Measurements from ENCODE around the gene ARID1B. TPM values are rescaled to one million over a fixed set of nuclear protein-coding genes. Genes with fewer than 3 reads are reported as not detected.
A peak's percentile ranks its signal among the peaks of the same experiment; 100 is the strongest.

ARID1B gene
- total RNA-seq, 2 experiments from 2014 or later: 90.1 to 164 TPM

DNA sequence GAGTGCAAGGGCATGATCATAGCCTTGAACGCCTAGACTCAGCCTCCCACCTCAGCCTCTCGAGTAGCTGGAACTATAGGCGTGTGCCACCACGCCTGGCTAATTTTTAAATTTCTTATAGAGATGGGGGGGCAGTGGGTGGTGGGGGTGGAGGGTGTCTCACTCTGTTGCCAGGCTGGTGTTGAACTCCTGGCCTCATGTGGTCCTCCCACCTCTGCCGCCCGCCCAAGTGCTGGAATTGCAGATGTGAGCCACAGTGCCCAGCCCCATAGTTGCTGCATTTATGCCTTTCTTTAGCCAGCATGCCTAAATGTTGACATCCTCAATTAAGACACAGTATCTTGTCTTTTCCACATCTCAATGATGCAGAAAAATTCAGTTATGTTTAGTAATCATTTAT, 171.1 kb downstream of the ARID1B start:
- TF ChIP-seq, protein P1, sequence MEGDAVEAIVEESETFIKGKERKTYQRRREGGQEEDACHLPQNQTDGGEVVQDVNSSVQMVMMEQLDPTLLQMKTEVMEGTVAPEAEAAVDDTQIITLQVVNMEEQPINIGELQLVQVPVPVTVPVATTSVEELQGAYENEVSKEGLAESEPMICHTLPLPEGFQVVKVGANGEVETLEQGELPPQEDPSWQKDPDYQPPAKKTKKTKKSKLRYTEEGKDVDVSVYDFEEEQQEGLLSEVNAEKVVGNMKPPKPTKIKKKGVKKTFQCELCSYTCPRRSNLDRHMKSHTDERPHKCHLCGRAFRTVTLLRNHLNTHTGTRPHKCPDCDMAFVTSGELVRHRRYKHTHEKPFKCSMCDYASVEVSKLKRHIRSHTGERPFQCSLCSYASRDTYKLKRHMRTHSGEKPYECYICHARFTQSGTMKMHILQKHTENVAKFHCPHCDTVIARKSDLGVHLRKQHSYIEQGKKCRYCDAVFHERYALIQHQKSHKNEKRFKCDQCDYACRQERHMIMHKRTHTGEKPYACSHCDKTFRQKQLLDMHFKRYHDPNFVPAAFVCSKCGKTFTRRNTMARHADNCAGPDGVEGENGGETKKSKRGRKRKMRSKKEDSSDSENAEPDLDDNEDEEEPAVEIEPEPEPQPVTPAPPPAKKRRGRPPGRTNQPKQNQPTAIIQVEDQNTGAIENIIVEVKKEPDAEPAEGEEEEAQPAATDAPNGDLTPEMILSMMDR (conservative IDR thresholded peaks at IDR 0.05; ENCODE audit: low read length): no peak
- no peak for TF ChIP-seq EZH2phosphoT487 (IDR thresholded peaks at IDR 0.05; ENCODE audit: borderline replicate concordance, low read depth, low read length)
- H3K4me1 ChIP-seq (ENCODE audit: insufficient read depth, low read length, poor library complexity, severe bottlenecking): peaks cover 9% of the 10 kb centered on the region
- DNase-seq (ENCODE audit: low spot score): no peak
- peaks cover 6% of the 10 kb centered on the region; the same call in 1 of the 2 replicates for H4K20me1 ChIP-seq (ENCODE audit: insufficient read depth, low read length)
- ChIA-PET CTCF (ENCODE audit: unreplicated experiment) (no interaction called here), POLR2A (interaction anchor here (0.8 to 1.0 kb wide), 3 partner anchors 13 to 41 kb away, joined by 3 to 5 read pairs (median 5); no protein-coding TSS in a partner anchor)
- H3K4me3 ChIP-seq (ENCODE audit: low read depth, low read length, poor library complexity, severe bottlenecking): no peak overlapping the region
- no peaks in the 10 kb centered on the region for H3K9me3 ChIP-seq (ENCODE audit: low read length)
- H3K79me2 ChIP-seq (ENCODE audit: insufficient read depth, low read depth, low read length): peaks cover 80% of the 10 kb centered on the region
- intact Hi-C loops (cut with micrococcal nuclease; ENCODE audit: unreplicated experiment): loop anchor here (10.0 kb wide), 1 partner anchor 383 kb away; no protein-coding TSS in a partner anchor
- no peaks in the 10 kb centered on the region for H3K9me2 ChIP-seq (ENCODE audit: insufficient read depth, low read length)
- no peak overlapping the region for H3K27ac ChIP-seq (ENCODE audit: low read depth, low read length, poor library complexity, severe bottlenecking)
- H2AFZ ChIP-seq (ENCODE audit: low read length): no peak overlapping the region
- BruUV-seq (replicated peaks): no TSS peak
- no peaks in the 10 kb centered on the region for H3K36me3 ChIP-seq (ENCODE audit: insufficient read depth, low read length)
- H3K4me2 ChIP-seq (ENCODE audit: low read length): no peak overlapping the region

DNA sequence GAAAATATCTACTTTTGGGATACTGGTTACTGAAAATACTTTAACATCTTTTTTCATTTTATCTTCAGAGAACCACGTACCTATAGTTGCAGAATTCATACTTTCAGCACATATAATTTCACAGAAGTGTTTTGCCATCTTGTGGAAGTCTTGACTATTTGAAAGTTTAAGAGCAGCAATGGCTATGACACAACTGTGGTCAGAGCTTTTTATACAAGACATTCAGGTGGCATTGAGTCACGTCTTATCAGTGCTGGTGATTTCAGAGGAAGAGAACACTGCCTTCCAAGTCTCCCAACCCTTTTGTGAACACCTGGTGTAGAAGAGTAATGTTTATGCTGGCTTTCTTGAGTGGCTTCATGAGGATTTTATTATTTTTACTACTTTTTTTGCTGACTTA, 171.6 kb downstream of the ARID1B start:
- Histone ChIP-seq H3K4me2 (ENCODE audit: low read length) (no peak overlapping the region), H3K4me1 (ENCODE audit: insufficient read depth, low read length, poor library complexity, severe bottlenecking) (peaks cover 13% of the 10 kb centered on the region), H2AFZ (ENCODE audit: low read length) (no peak overlapping the region), H3K79me2 (ENCODE audit: insufficient read depth, low read depth, low read length) (peaks cover 80% of the 10 kb centered on the region), H3K27ac (ENCODE audit: low read depth, low read length, poor library complexity, severe bottlenecking) (no peak overlapping the region), H4K20me1 (ENCODE audit: insufficient read depth, low read length) (peaks cover 6% of the 10 kb centered on the region; the same call in 1 of the 2 replicates), H3K4me3 (ENCODE audit: low read depth, low read length, poor library complexity, severe bottlenecking) (no peak overlapping the region), H3K9me2 (ENCODE audit: insufficient read depth, low read length) (no peaks in the 10 kb centered on the region), H3K9me3 (ENCODE audit: low read length) (no peaks in the 10 kb centered on the region), H3K36me3 (ENCODE audit: insufficient read depth, low read length) (no peaks in the 10 kb centered on the region)
- BruUV-seq (replicated peaks): no TSS peak
- TF ChIP-seq, protein P1 (conservative IDR thresholded peaks at IDR 0.05; ENCODE audit: low read length): no peak
- no peak for TF ChIP-seq EZH2phosphoT487 (IDR thresholded peaks at IDR 0.05; ENCODE audit: borderline replicate concordance, low read depth, low read length)
- intact Hi-C loops (cut with micrococcal nuclease; ENCODE audit: unreplicated experiment): loop anchor here (10.0 kb wide), 1 partner anchor 384 kb away; no protein-coding TSS in a partner anchor
- ChIA-PET CTCF (ENCODE audit: unreplicated experiment) (no interaction called here), POLR2A (no interaction called here)
- peak; percentile 19 for DNase-seq (ENCODE audit: low spot score)

DNA sequence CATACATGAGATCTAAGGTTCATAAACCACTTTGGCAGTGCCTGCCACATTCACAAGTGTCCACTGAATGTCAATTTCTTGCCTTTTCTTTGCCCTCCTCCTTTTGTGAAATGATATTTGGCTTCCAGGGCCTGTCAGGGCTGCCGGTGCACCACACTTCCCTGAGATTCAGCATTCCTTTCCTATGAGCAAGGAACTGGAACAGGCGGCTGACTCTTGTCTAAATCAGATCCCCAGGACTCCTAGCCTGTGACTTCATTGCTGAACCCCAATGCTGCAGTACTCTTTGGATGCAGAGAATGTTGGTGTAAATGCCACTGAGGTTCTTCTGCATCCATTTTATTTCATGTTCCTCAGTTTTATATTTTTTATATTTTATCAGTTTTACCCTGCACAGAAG, 172.2 kb downstream of the ARID1B start:
- intact Hi-C loops (cut with micrococcal nuclease; ENCODE audit: unreplicated experiment): loop anchor here (10.0 kb wide), 1 partner anchor 385 kb away; no protein-coding TSS in a partner anchor
- TF ChIP-seq EZH2phosphoT487 (IDR thresholded peaks at IDR 0.05; ENCODE audit: borderline replicate concordance, low read depth, low read length): no peak
- TF ChIP-seq, protein P1 (conservative IDR thresholded peaks at IDR 0.05; ENCODE audit: low read length): no peak
- no peak overlapping the region for H3K27ac ChIP-seq (ENCODE audit: low read depth, low read length, poor library complexity, severe bottlenecking)
- no peak overlapping the region for H3K4me2 ChIP-seq (ENCODE audit: low read length)
- peaks cover 13% of the 10 kb centered on the region for H3K4me1 ChIP-seq (ENCODE audit: insufficient read depth, low read length, poor library complexity, severe bottlenecking)
- no TSS peak for BruUV-seq (replicated peaks)
- no peak overlapping the region for H3K4me3 ChIP-seq (ENCODE audit: low read depth, low read length, poor library complexity, severe bottlenecking)
- no peaks in the 10 kb centered on the region for H3K9me2 ChIP-seq (ENCODE audit: insufficient read depth, low read length)
- no peak for DNase-seq (ENCODE audit: low spot score)
- H3K79me2 ChIP-seq (ENCODE audit: insufficient read depth, low read depth, low read length): peaks cover 80% of the 10 kb centered on the region
- H2AFZ ChIP-seq (ENCODE audit: low read length): no peak overlapping the region
- H3K9me3 ChIP-seq (ENCODE audit: low read length): no peaks in the 10 kb centered on the region
- CTCF ChIA-PET (ENCODE audit: unreplicated experiment): no interaction called here
- H3K36me3 ChIP-seq (ENCODE audit: insufficient read depth, low read length): no peaks in the 10 kb centered on the region
- POLR2A ChIA-PET: interaction anchor here (1.0 kb wide), 1 partner anchor 11 kb away, joined by 3 read pairs; no protein-coding TSS in a partner anchor
- H4K20me1 ChIP-seq (ENCODE audit: insufficient read depth, low read length): peaks cover 6% of the 10 kb centered on the region; the same call in 1 of the 2 replicates

Measured in OCI-LY7 (cell line).